Trophoblast cell (in vitro differentiated cells and primary cell): Measurements from ENCODE around the gene PLCH2.

Source experiments
- DNase-seq, 2 donors: peaks; one replicate each; pipeline ENCODE4 v3.0.0-alpha.2; 2016
- H2AFZ ChIP-seq: 2 replicates; pipeline ENCODE4 v1.6.1; 2013; ENCODE audit warnings: low read length, moderate library complexity, mild to moderate bottlenecking; ENCODE audit not compliant: insufficient read depth, poor library complexity
- H2AK5ac ChIP-seq: 2 replicates; pipeline ENCODE4 v1.6.1; 2013; ENCODE audit warnings: mild to moderate bottlenecking, low read length
- H2BK120ac ChIP-seq: 2 replicates; pipeline ENCODE4 v1.6.1; 2013; ENCODE audit warnings: low read length, mild to moderate bottlenecking, moderate library complexity; ENCODE audit not compliant: insufficient read depth, poor library complexity
- H2BK12ac ChIP-seq: 2 replicates; pipeline ENCODE4 v1.6.1; 2013; ENCODE audit warnings: mild to moderate bottlenecking, low read length, moderate library complexity
- H2BK5ac ChIP-seq: 2 replicates; pipeline ENCODE4 v1.6.1; 2013; ENCODE audit warnings: low read length, low read depth, moderate library complexity, mild to moderate bottlenecking; ENCODE audit not compliant: poor library complexity
- H3K14ac ChIP-seq: 2 replicates; pipeline ENCODE4 v1.6.1; 2013; ENCODE audit warnings: mild to moderate bottlenecking, low read length
- H3K18ac ChIP-seq: 2 replicates; pipeline ENCODE4 v1.6.1; 2013; ENCODE audit warnings: mild to moderate bottlenecking, low read length
- H3K23ac ChIP-seq: 2 replicates; pipeline ENCODE4 v1.6.1; 2013; ENCODE audit warnings: low read length
- H3K27ac ChIP-seq: 2 replicates; pipeline ENCODE4 v1.5.1; 2013; ENCODE audit warnings: low read depth, mild to moderate bottlenecking, inconsistent platforms, low read length, moderate library complexity
- H3K27me3 ChIP-seq: 2 replicates; pipeline ENCODE4 v1.6.1; 2013; ENCODE audit warnings: inconsistent platforms, mild to moderate bottlenecking, low read length, moderate library complexity; ENCODE audit not compliant: insufficient read depth
- H3K36me3 ChIP-seq, 2 experiments: 1 replicate in 1 of 2; 2 replicates in 1 of 2; pipeline ENCODE4 v1.6.1; 2013; ENCODE audit warnings: low read length in 2 of 2, mild to moderate bottlenecking in 2 of 2, moderate library complexity in 1 of 2; ENCODE audit not compliant: insufficient read depth in 2 of 2, control insufficient read depth in 1 of 2
- H3K4ac ChIP-seq: 2 replicates; pipeline ENCODE4 v1.6.1; 2013; ENCODE audit warnings: low read depth, mild to moderate bottlenecking, low read length, moderate library complexity
- H3K4me1 ChIP-seq, 2 experiments: 1 replicate in 1 of 2; 2 replicates in 1 of 2; pipeline ENCODE4 v1.6.1; 2013; ENCODE audit warnings: low read length in 2 of 2, mild to moderate bottlenecking in 2 of 2, moderate library complexity in 1 of 2; ENCODE audit not compliant: insufficient read depth in 2 of 2, control insufficient read depth in 1 of 2
- H3K4me2 ChIP-seq: 2 replicates; pipeline ENCODE4 v1.6.1; 2013; ENCODE audit warnings: inconsistent platforms, mild to moderate bottlenecking, low read length, moderate library complexity
- H3K4me3 ChIP-seq: 2 replicates; pipeline ENCODE4 v1.5.1; 2013; ENCODE audit warnings: mild to moderate bottlenecking, low read depth, low read length, inconsistent platforms
- H3K79me1 ChIP-seq: one replicate; pipeline ENCODE4 v1.6.1; 2013; ENCODE audit warnings: low read length
- H3K79me2 ChIP-seq: 2 replicates; pipeline ENCODE4 v1.6.1; 2013; ENCODE audit warnings: low read length, mild to moderate bottlenecking; ENCODE audit not compliant: control insufficient read depth, insufficient read depth, poor library complexity
- H3K9ac ChIP-seq: 2 replicates; pipeline ENCODE4 v1.6.1; 2013; ENCODE audit warnings: mild to moderate bottlenecking, low read length
- H3K9me3 ChIP-seq: 2 replicates; pipeline ENCODE4 v1.6.1; 2013; ENCODE audit warnings: low read depth, mild to moderate bottlenecking, control low read depth, inconsistent platforms, low read length; ENCODE audit not compliant: insufficient read depth
- H4K12ac ChIP-seq: 2 replicates; pipeline ENCODE4 v1.6.1; 2013; ENCODE audit warnings: low read depth, mild to moderate bottlenecking, low read length, moderate library complexity
- H4K8ac ChIP-seq: 2 replicates; pipeline ENCODE4 v1.6.1; 2013; ENCODE audit warnings: low read depth, mild to moderate bottlenecking, low read length, moderate library complexity
- H4K91ac ChIP-seq: one replicate; pipeline ENCODE4 v1.6.1; 2013; ENCODE audit warnings: low read depth, mild to moderate bottlenecking, low read length, moderate library complexity
- WGBS: extraction: QIAGEN DNeasy Blood & Tissue Kit; methylation state at CpG from one replicate; pipeline ENCODE4 v1.1.7; 2013; ENCODE audit warnings: missing lambda C conversion rate; ENCODE audit not compliant: insufficient read length, insufficient coverage; ENCODE audit errors: extremely low coverage; 5-methylcytosine and 5-hydroxymethylcytosine counted together

PLCH2 gene

GRCh38 chr1:2451741-2452140, 24.3 kb upstream of the PLCH2 start:
- Histone ChIP-seq H3K79me2 (no peaks in the 10 kb centered on the region), H2BK120ac (no peak overlapping the region), H3K27me3 (no peaks in the 10 kb centered on the region), H3K4me3 (no peak overlapping the region), H3K4me1 (peaks cover 7 to 10% of the 10 kb centered on the region in 2 experiments), H4K8ac (no peak overlapping the region), H3K27ac (no peak overlapping the region), H3K18ac (no peak overlapping the region), H2AFZ (no peak overlapping the region), H3K14ac (no peak overlapping the region), H2BK12ac (no peak overlapping the region), H3K23ac (no peak overlapping the region), H4K91ac (no peak overlapping the region), H3K4ac (no peak overlapping the region), H3K9me3 (no peaks in the 10 kb centered on the region), H3K79me1 (no peaks in the 10 kb centered on the region), H3K9ac (no peak overlapping the region), H3K4me2 (no peak overlapping the region), H2BK5ac (no peak overlapping the region), H4K12ac (no peak overlapping the region), H2AK5ac (no peak overlapping the region), H3K36me3 (no peaks in the 10 kb centered on the region)
- peak; percentile 38 to 47 for DNase-seq
- no CpG with 5 or more reads among the region's 18 CpGs for WGBS

GRCh38 chr1:2452201-2452931, 23.7 kb upstream of the PLCH2 start:
- no peak overlapping the region for H3K14ac ChIP-seq
- no peak overlapping the region for H2AFZ ChIP-seq
- no peaks in the 10 kb centered on the region for H3K27me3 ChIP-seq
- no peak overlapping the region for H2BK5ac ChIP-seq
- no peak for DNase-seq
- no peak overlapping the region for H3K4me3 ChIP-seq
- no peak overlapping the region for H4K8ac ChIP-seq
- H3K4me2 ChIP-seq = no peak overlapping the region
- H4K91ac ChIP-seq = no peak overlapping the region
- H2AK5ac ChIP-seq = no peak overlapping the region
- no CpG with 5 or more reads among the region's 21 CpGs for WGBS
- no peaks in the 10 kb centered on the region for H3K79me2 ChIP-seq
- no peak overlapping the region for H3K27ac ChIP-seq
- no peak overlapping the region for H4K12ac ChIP-seq
- H3K79me1 ChIP-seq = no peaks in the 10 kb centered on the region
- no peak overlapping the region for H2BK120ac ChIP-seq
- H3K9ac ChIP-seq = no peak overlapping the region
- no peaks in the 10 kb centered on the region for H3K9me3 ChIP-seq
- H3K4me1 ChIP-seq = peaks cover 7 to 10% of the 10 kb centered on the region in 2 experiments
- no peak overlapping the region for H3K23ac ChIP-seq
- no peak overlapping the region for H3K18ac ChIP-seq
- no peak overlapping the region for H3K4ac ChIP-seq
- no peaks in the 10 kb centered on the region for H3K36me3 ChIP-seq
- no peak overlapping the region for H2BK12ac ChIP-seq

- H3K36me3 ChIP-seq = no peaks in the 10 kb centered on the region
- H2AFZ ChIP-seq = no peak overlapping the region
- H3K4ac ChIP-seq = no peak overlapping the region
- no peak overlapping the region for H2BK12ac ChIP-seq
- no peak for DNase-seq
- no peaks in the 10 kb centered on the region for H3K9me3 ChIP-seq
- H3K79me2 ChIP-seq = no peaks in the 10 kb centered on the region
- no peak overlapping the region for H4K8ac ChIP-seq
- H3K4me3 ChIP-seq = no peak overlapping the region
- no peak overlapping the region for H2BK5ac ChIP-seq
- no peak overlapping the region for H3K4me2 ChIP-seq
- H3K9ac ChIP-seq = no peak overlapping the region
- H2BK120ac ChIP-seq = no peak overlapping the region
- no peak overlapping the region for H3K27ac ChIP-seq
- H3K14ac ChIP-seq = no peak overlapping the region
- H4K91ac ChIP-seq = no peak overlapping the region
- H3K23ac ChIP-seq = no peak overlapping the region
- H3K27me3 ChIP-seq = no peaks in the 10 kb centered on the region
- peaks cover 7 to 10% of the 10 kb centered on the region in 2 experiments for H3K4me1 ChIP-seq
- no peak overlapping the region for H3K18ac ChIP-seq
- no peaks in the 10 kb centered on the region for H3K79me1 ChIP-seq
- no peak overlapping the region for H2AK5ac ChIP-seq
- no peak overlapping the region for H4K12ac ChIP-seq
- WGBS = no CpG with 5 or more reads among the region's 19 CpGs
Observed at GRCh38 chr1:2452932-2453315, 23.2 kb upstream of the PLCH2 start.

- Histone ChIP-seq H2BK12ac (no peak overlapping the region), H3K27ac (no peak overlapping the region), H3K18ac (no peak overlapping the region), H2BK5ac (no peak overlapping the region), H3K9ac (no peak overlapping the region), H4K8ac (no peak overlapping the region), H2AFZ (no peak overlapping the region), H3K4me2 (no peak overlapping the region), H3K27me3 (no peaks in the 10 kb centered on the region), H3K9me3 (no peaks in the 10 kb centered on the region), H4K12ac (no peak overlapping the region), H4K91ac (no peak overlapping the region), H3K4ac (no peak overlapping the region), H3K14ac (no peak overlapping the region), H3K36me3 (no peaks in the 10 kb centered on the region), H2BK120ac (no peak overlapping the region), H3K79me2 (no peaks in the 10 kb centered on the region), H3K4me3 (no peak overlapping the region), H2AK5ac (no peak overlapping the region), H3K23ac (no peak overlapping the region), H3K79me1 (no peaks in the 10 kb centered on the region), H3K4me1 (peaks cover 7 to 10% of the 10 kb centered on the region in 2 experiments)
- DNase-seq = no peak
- WGBS = no CpG with 5 or more reads among the region's 10 CpGs
Observed at GRCh38 chr1:2454227-2454626, 21.9 kb upstream of the PLCH2 start.
